ENCODE results near the gene EXOC6B.

GRCh38 chr2:72722492-72723070, 103.3 kb downstream of the EXOC6B start:
- TF ChIP-seq, protein P1, sequence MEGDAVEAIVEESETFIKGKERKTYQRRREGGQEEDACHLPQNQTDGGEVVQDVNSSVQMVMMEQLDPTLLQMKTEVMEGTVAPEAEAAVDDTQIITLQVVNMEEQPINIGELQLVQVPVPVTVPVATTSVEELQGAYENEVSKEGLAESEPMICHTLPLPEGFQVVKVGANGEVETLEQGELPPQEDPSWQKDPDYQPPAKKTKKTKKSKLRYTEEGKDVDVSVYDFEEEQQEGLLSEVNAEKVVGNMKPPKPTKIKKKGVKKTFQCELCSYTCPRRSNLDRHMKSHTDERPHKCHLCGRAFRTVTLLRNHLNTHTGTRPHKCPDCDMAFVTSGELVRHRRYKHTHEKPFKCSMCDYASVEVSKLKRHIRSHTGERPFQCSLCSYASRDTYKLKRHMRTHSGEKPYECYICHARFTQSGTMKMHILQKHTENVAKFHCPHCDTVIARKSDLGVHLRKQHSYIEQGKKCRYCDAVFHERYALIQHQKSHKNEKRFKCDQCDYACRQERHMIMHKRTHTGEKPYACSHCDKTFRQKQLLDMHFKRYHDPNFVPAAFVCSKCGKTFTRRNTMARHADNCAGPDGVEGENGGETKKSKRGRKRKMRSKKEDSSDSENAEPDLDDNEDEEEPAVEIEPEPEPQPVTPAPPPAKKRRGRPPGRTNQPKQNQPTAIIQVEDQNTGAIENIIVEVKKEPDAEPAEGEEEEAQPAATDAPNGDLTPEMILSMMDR (IDR thresholded peaks at IDR 0.05) = no peak
- TF ChIP-seq POLR2A (IDR thresholded peaks at IDR 0.05) = no peak

Data from esophagus squamous epithelium (tissue), 4 donors.